Astrocyte of the spinal cord (primary cell): ENCODE results near the gene TAOK2.
A peak's percentile ranks its signal among the peaks of the same experiment; 100 is the strongest.
"Not testable (repeated sequence)": the region's sequence is repeated elsewhere in the genome, so short reads cannot be mapped to it uniquely, and the experiment has no call there.

Experiments
- DNase-seq: peaks from one replicate; pipeline ENCODE4 v3.0.0; 2011; ENCODE audit warnings: low read depth, low spot score
- H3K4me3 ChIP-seq: 2 replicates; pipeline ENCODE4 v1.5.1; 2011; ENCODE audit warnings: low read depth, mild to moderate bottlenecking, low read length, moderate library complexity
- CTCF ChIP-seq: IDR thresholded peaks from 2 replicates; pipeline ENCODE4 v1.5.1; 2012; ENCODE audit warnings: low read depth, mild to moderate bottlenecking, low read length, inconsistent platforms
- in situ Hi-C: cut with HindIII; loops from 2 replicates; pipeline ENCODE4 v1.10.0; 2017; ENCODE audit warnings: low sequenced_read_pairs

The TAOK2 gene

GRCh38 chr16:30016555-30017276 lies 43.0 kb downstream of the TAOK2 start:
- TF ChIP-seq CTCF: no peak
- no peak for DNase-seq
- no peak overlapping the region for H3K4me3 ChIP-seq

GRCh38 chr16:30017277-30017656 lies 43.6 kb downstream of the TAOK2 start:
- TF ChIP-seq CTCF: no peak
- DNase-seq: no peak
- in situ Hi-C loops: no loop called here
- H3K4me3 ChIP-seq: no peak overlapping the region

More at GRCh38 chr16:30016555-30017276, 43.0 kb downstream of the TAOK2 start:
- in situ Hi-C loops: no loop called here

DNA sequence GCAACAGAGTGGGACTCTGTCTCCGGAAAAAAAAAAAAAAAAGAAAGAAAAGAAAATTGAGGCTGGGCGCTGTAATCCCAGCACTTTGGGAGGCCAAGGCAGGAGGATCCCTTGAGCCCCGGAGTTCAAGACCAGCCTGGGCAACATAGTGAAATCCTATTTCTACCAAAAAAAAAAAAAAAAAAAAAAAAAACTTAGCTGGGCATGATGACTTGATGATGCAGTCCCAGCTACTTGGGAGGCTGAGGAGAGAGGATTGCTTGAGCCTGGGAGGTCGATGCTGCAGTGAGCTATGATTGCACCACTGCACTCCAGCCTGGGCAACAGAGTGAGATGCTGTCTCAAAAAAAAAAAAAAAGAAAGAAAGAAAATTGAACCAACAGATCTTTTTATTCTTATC lies 44.3 kb downstream of the TAOK2 start:
- in situ Hi-C loops, H3K4me3 ChIP-seq, DNase-seq: not testable (repeated sequence)

GRCh38 chr16:30018731-30019158 lies 45.1 kb downstream of the TAOK2 start:
- no peak for TF ChIP-seq CTCF
- DNase-seq: peak; percentile 31
- H3K4me3 ChIP-seq: no peak overlapping the region
- in situ Hi-C loops: no loop called here

DNA sequence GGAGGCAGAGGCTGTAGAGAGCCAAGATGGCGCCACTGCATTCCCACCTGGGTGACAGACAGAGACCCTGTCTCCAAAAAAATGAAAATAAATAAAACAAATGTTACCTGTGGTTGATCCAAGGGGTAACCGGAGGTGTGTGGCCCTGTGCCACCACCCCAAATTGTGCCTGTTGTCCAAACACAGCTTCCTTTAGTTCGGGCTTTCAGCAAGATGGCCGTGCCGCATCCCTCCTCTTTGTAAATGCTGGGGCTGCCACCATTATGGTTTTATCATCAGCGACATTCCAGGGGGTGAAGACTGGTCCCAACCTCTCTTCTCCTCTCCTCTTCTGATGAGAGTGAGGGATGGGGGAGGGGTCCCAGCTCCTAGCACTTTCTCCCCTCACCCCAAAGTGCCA lies 49.2 kb downstream of the TAOK2 start, which contains the start of gene C16orf92:
TSS of gene C16orf92 (plus strand) at position 312 of the 400 bp plus-strand sequence. CDS start 143 bp downstream, outside the sequence.
- no peak for TF ChIP-seq CTCF
- DNase-seq: no peak
- no peak within 1 kb of the TSS for H3K4me3 ChIP-seq
- in situ Hi-C loops: no loop called here

- no peak overlapping the region for H3K4me3 ChIP-seq
- in situ Hi-C loops: no loop called here
- no peak for DNase-seq
- no peak for TF ChIP-seq CTCF
These were observed 49.9 kb downstream of the TAOK2 start for GRCh38 chr16:30023586-30023985.

DNA sequence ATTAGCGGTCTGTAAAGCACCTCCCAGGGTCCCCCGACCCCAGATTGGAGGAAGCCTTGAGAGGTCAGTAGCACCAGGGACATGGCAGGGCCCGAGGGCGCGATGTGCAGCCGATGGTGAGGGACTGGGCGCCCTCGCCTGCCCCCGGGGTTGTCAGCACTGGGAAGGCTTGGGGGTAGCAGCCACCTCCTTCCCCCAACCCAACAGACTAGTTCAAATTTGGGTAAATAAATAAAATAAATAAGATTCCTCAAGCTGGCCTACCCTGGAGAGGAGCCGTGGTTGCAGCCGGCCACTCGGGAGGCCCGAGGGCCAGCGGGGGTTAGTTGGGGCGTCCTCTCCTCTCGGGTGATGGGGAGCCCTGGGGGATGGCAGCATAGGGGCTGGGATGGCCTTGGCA lies 50.8 kb downstream of the TAOK2 start:
- no peak for TF ChIP-seq CTCF
- no peak overlapping the region for H3K4me3 ChIP-seq
- in situ Hi-C loops: no loop called here
- DNase-seq: no peak
